Fibroblast of skin of left quadriceps (primary cell): Measurements from ENCODE around the gene NFIB.

ENCODE experiments used
- DNase-seq, 2 experiments: peaks; one replicate each; pipeline ENCODE4 v3.0.0-alpha.2; 2013; ENCODE audit warnings: low read depth in 2 of 2

NFIB gene

GRCh38 chr9:14214693-14215092, 99.2 kb downstream of the NFIB start:
- DNase-seq = no peak

GRCh38 chr9:14214065-14214684, 99.8 kb downstream of the NFIB start:
- no peak for DNase-seq

GRCh38 chr9:14213504-14213903, 100.4 kb downstream of the NFIB start:
- DNase-seq = no peak

GRCh38 chr9:14212697-14213420, 101.1 kb downstream of the NFIB start:
- DNase-seq = no peak

GRCh38 chr9:14212077-14212476, 101.9 kb downstream of the NFIB start:
- DNase-seq = peak in 1 of 2 experiments; percentile 26

- no peak for DNase-seq
Measured at GRCh38 chr9:14211564-14211963, 102.4 kb downstream of the NFIB start.

- no peak for DNase-seq
Measured at GRCh38 chr9:14210428-14210827, 103.5 kb downstream of the NFIB start.

- DNase-seq = peak in 1 of 2 experiments; percentile 20
Measured at GRCh38 chr9:14209399-14210345, 104.3 kb downstream of the NFIB start.

- no peak for DNase-seq
Measured at GRCh38 chr9:14207352-14207995, 106.5 kb downstream of the NFIB start.

- peak; percentile 68 to 70 for DNase-seq
Measured at GRCh38 chr9:14205463-14205862, 108.5 kb downstream of the NFIB start.

- no peak for DNase-seq
Measured at GRCh38 chr9:14203356-14204056, 110.4 kb downstream of the NFIB start.

- no peak for DNase-seq
Measured at GRCh38 chr9:14198841-14199455, 115.0 kb downstream of the NFIB start.

GRCh38 chr9:14198047-14198840, 115.7 kb downstream of the NFIB start:
- no peak for DNase-seq

- no peak for DNase-seq
Measured at GRCh38 chr9:14197325-14197858, 116.5 kb downstream of the NFIB start.

- DNase-seq = no peak
Measured at GRCh38 chr9:14193328-14193990, 120.5 kb downstream of the NFIB start.

- DNase-seq = no peak
Measured at GRCh38 chr9:14192556-14192955, 121.4 kb downstream of the NFIB start.

- no peak for DNase-seq
Measured at GRCh38 chr9:14191512-14191911, 122.4 kb downstream of the NFIB start.

- no peak for DNase-seq
Measured at GRCh38 chr9:14190240-14190639, 123.7 kb downstream of the NFIB start.

GRCh38 chr9:14189578-14189977, 124.4 kb downstream of the NFIB start:
- no peak for DNase-seq
